Testis (tissue), 3 donors: ENCODE measurements around the gene CLN5. TPM values are rescaled to one million over a fixed set of nuclear protein-coding genes. Genes with fewer than 3 reads are reported as not detected.

ENCODE experiments used
- DNase-seq: peaks from one replicate; pipeline ENCODE4 v3.0.0-alpha.2; 2019
- H3K27ac ChIP-seq, 2 donors: fragments of 200-600 bp; sonication (generic); one replicate each; pipeline ENCODE4 v1.5.1; 2019
- H3K27me3 ChIP-seq: fragments of 200-600 bp; sonication (generic); one replicate; pipeline ENCODE4 v1.5.1; 2019
- H3K36me3 ChIP-seq: fragments of 200-600 bp; sonication (generic); one replicate; pipeline ENCODE4 v1.5.1; 2017; ENCODE audit warnings: low read depth; ENCODE audit errors: missing control alignments
- H3K4me1 ChIP-seq: fragments of 200-600 bp; sonication (generic); one replicate; pipeline ENCODE4 v1.5.1; 2019
- H3K4me3 ChIP-seq, 2 donors: fragments of 200-600 bp; sonication (generic); one replicate each; pipeline ENCODE4 v1.5.1; 2017 to 2019
- H3K9me3 ChIP-seq: fragments of 200-600 bp; sonication (generic); one replicate; pipeline ENCODE4 v1.5.1; 2017
- POLR2A ChIP-seq: fragments of 450-650 bp; IDR thresholded peaks from one replicate; pipeline ENCODE4 v1.6.1; 2017; ENCODE audit warnings: antibody characterized with exemption, mild to moderate bottlenecking, moderate library complexity
- WGBS, 2 donors: methylation state at CpG; one replicate each; pipeline ENCODE4 v1.1.5; 2018; 5-methylcytosine and 5-hydroxymethylcytosine counted together
- intact Hi-C: fragments of 100-400 bp; cut with DNase I; formaldehyde crosslinking; loops from one replicate; pipeline ENCODE4 v1.15.1; 2023; ENCODE audit warnings: low total_unique reads
- polyA plus RNA-seq: library from polyadenylated mRNA; stranded (reverse); fragments of 350-450 nt; fragmentation: Illumina TruSeq; extraction: RNeasy Lipid Tissue Mini Kit (QIAGEN cat#74804); gene quantifications from one replicate; pipeline ENCODE4 v1.2.3, GENCODE V29; 2014; ENCODE audit warnings: low read depth, low replicate concordance; ENCODE audit not compliant: insufficient read depth
- total RNA-seq, 2 donors: library from RNA; depleted of rRNA; stranded (reverse); fragments of >200 nt; gene quantifications; one replicate each; pipeline ENCODE4 v1.2.3, GENCODE V29; 2016
- TF ChIP-seq, protein P1 (sequence below), 3 experiments: fragments of 450-650 bp in 2 of 3; fragments of 200-600 bp in 1 of 3; sonication (generic) in 1 of 3; IDR thresholded peaks; one replicate each; pipeline ENCODE4 v1.5.1; 2016 to 2019; ENCODE audit warnings: antibody characterized with exemption in 3 of 3, mild to moderate bottlenecking in 2 of 3, moderate library complexity in 1 of 3

CLN5 gene
- total and polyA plus RNA-seq, 3 donors from 2014 or later: 28.1 to 39.2 (median 30.5) TPM

DNA sequence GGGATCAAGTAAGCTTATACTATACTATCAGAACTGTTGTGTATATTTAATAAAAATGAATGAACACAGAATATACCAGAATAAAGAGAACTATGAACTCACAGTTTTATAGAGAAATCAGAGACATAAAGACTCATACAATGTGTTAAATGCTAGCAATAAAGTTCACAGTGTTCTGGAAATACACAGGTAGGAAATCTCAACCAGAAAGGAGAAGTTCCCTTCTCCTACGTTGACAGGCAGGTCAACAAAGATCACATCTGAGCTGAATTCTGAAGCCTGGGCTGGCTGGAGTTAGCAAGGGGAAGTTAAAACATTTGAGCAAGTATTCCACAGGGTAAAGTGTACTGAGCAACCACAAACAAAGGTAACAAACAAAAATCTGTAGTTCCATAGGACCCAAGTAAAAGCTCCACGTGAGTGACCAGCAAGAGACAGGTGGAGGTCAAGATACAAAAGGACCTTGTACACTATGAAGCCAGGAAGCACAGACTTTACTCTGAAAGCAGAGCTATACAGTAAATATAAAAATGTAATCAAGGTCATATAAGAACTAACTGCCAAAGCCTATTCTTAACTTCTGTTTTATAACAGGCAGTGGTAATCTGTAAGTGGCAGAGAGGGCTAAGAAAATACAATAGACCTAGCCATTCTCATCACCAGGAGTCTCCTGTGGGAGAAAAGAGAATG is 22.1 kb downstream of the CLN5 start:
- Histone ChIP-seq H3K27ac (no peak overlapping the region), H3K4me1 (peaks cover 6% of the 10 kb centered on the region), H3K9me3 (no peaks in the 10 kb centered on the region), H3K27me3 (no peaks in the 10 kb centered on the region), H3K4me3 (no peak overlapping the region), H3K36me3 (no peaks in the 10 kb centered on the region)
- DNase-seq: no peak
- WGBS, 2 donors: 50 to 59% methylated on average over 2 of the region's 2 CpGs
- TF ChIP-seq, protein P1, sequence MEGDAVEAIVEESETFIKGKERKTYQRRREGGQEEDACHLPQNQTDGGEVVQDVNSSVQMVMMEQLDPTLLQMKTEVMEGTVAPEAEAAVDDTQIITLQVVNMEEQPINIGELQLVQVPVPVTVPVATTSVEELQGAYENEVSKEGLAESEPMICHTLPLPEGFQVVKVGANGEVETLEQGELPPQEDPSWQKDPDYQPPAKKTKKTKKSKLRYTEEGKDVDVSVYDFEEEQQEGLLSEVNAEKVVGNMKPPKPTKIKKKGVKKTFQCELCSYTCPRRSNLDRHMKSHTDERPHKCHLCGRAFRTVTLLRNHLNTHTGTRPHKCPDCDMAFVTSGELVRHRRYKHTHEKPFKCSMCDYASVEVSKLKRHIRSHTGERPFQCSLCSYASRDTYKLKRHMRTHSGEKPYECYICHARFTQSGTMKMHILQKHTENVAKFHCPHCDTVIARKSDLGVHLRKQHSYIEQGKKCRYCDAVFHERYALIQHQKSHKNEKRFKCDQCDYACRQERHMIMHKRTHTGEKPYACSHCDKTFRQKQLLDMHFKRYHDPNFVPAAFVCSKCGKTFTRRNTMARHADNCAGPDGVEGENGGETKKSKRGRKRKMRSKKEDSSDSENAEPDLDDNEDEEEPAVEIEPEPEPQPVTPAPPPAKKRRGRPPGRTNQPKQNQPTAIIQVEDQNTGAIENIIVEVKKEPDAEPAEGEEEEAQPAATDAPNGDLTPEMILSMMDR (IDR thresholded peaks at IDR 0.05): no peak
- no peak for TF ChIP-seq POLR2A
- intact Hi-C loops: no loop called here

- Histone ChIP-seq H3K4me3 (no peak overlapping the region), H3K4me1 (peaks cover 9% of the 10 kb centered on the region), H3K36me3 (no peaks in the 10 kb centered on the region), H3K9me3 (no peaks in the 10 kb centered on the region), H3K27me3 (no peaks in the 10 kb centered on the region), H3K27ac (peak overlapping the region in 1 of 2 donors; percentile 100)
- 84 to 89% methylated on average over 2 of the region's 2 CpGs for WGBS, 2 donors
- intact Hi-C loops: no loop called here
- no peak for DNase-seq
- TF ChIP-seq POLR2A: no peak
- TF ChIP-seq, protein P1 (IDR thresholded peaks at IDR 0.05): no peak
Observed at GRCh38 chr13:77014906-77015685, 23.2 kb downstream of the CLN5 start.

DNA sequence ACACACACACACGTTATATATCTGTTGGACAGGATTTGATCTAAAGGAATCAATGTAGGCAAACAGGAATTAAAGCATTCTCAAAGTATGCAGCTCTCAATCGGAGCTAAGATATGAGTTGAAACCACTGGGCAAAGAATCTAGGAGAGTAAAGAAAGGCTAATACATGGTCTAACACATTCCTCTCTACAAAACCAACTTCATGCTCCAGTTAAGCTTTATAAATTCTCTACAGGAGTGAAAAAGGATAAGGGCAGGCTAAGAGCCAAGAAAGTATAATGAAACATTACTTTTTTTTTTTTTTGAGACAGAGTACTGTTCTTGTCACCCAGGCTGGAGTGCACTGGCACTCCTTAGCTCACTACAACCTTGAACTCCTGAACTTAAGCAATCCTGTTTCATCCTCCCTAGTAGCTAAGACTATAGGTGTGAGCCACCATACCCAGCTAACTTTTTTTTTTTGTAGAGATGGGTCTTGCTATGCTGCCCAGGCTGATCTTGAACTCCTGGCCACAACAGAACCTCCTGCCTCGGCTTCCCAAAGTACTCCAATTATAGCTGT is 24.5 kb downstream of the CLN5 start:
- no peaks in the 10 kb centered on the region for H3K27me3 ChIP-seq
- no peak overlapping the region for H3K4me3 ChIP-seq
- no peaks in the 10 kb centered on the region for H3K36me3 ChIP-seq
- intact Hi-C loops: no loop called here
- peaks cover 14% of the 10 kb centered on the region for H3K4me1 ChIP-seq
- DNase-seq: no peak
- WGBS, 2 donors: 70 to 71% methylated on average over 3 of the region's 3 CpGs
- no peaks in the 10 kb centered on the region for H3K9me3 ChIP-seq
- TF ChIP-seq, protein P1 (IDR thresholded peaks at IDR 0.05): no peak
- TF ChIP-seq POLR2A: no peak
- peak overlapping the region; percentile 72 to 100 for H3K27ac ChIP-seq

- no peaks in the 10 kb centered on the region for H3K36me3 ChIP-seq
- H3K4me1 ChIP-seq: peaks cover 15% of the 10 kb centered on the region
Observed at GRCh38 chr13:77016888-77017623, 25.2 kb downstream of the CLN5 start.

DNA sequence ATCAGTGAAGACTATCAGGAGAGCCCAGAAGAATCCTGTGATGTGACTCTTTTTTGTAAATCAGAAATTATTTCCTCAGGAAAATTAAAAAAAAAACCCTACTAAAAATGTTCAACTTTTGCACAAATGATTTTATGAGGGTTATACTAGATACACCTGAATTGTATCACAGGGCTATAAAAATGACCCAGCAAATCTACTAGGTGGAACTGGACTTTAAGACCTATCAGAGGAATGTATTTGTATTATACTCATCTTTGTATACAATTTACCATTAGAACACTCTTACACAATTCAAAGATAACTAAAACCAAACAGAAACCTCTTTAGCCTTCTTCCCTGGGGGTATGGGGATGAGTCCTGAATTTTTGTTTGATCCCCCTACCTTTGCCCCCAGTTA is 27.9 kb downstream of the CLN5 start:
- H3K9me3 ChIP-seq: no peaks in the 10 kb centered on the region
- intact Hi-C loops: no loop called here
- no peaks in the 10 kb centered on the region for H3K36me3 ChIP-seq
- H3K4me1 ChIP-seq: peaks cover 40% of the 10 kb centered on the region
- peak overlapping the region in 1 of 2 donors; percentile 100 for H3K27ac ChIP-seq
- no peak overlapping the region for H3K4me3 ChIP-seq
- no peak for DNase-seq
- no peaks in the 10 kb centered on the region for H3K27me3 ChIP-seq
- TF ChIP-seq POLR2A: no peak
- TF ChIP-seq, protein P1 (IDR thresholded peaks at IDR 0.05): no peak

More at GRCh38 chr13:77016888-77017623, 25.2 kb downstream of the CLN5 start:
- no peak overlapping the region for H3K4me3 ChIP-seq
- intact Hi-C loops: no loop called here
- H3K27me3 ChIP-seq: no peaks in the 10 kb centered on the region
- TF ChIP-seq POLR2A: no peak
- DNase-seq: no peak
- 74 to 76% methylated on average over 6 of the region's 6 CpGs for WGBS, 2 donors
- peak overlapping the region; percentile 76 to 100 for H3K27ac ChIP-seq
- no peaks in the 10 kb centered on the region for H3K9me3 ChIP-seq
